ENCODE results near the gene HECW1. TPM values are rescaled to one million over a fixed set of nuclear protein-coding genes. Genes with fewer than 3 reads are reported as not detected.

Gene HECW1
- total RNA-seq, 1 experiment from 2014 or later: 0.77 TPM

GRCh38 chr7:43392638-43393330, 280.3 kb downstream of the HECW1 start:
- intact Hi-C loops (cut with micrococcal nuclease; ENCODE audit: unreplicated experiment) (no loop called here), in situ Hi-C loops (cut with HindIII; ENCODE audit: low pct_unique_long_range_greater_than_20kb, low sequenced_read_pairs) (no loop called here)
- Histone ChIP-seq H3K4me1 (ENCODE audit: control insufficient read depth, insufficient read depth, low read length) (no peaks in the 10 kb centered on the region), H3K4me3 (ENCODE audit: low read depth in 2 of 2, low read length in 2 of 2) (no peak overlapping the region), H3K9me3 (ENCODE audit: control insufficient read depth, insufficient read depth, low read depth, low read length) (no peaks in the 10 kb centered on the region), H3K27me3 (ENCODE audit: control insufficient read depth, insufficient read depth, low read length) (peaks cover 15% of the 10 kb centered on the region), H3K36me3 (ENCODE audit: control insufficient read depth, insufficient read depth, low read length) (no peaks in the 10 kb centered on the region), H3K27ac (ENCODE audit: low read length) (no peak overlapping the region)
- ChIA-PET POLR2A (no interaction called here), CTCF (interaction anchor here (0.7 kb wide), 1 partner anchor 164 kb away, joined by 3 read pairs; no protein-coding TSS in a partner anchor)
- ATAC-seq (no peak), DNase-seq (ENCODE audit: low read depth, low spot score) (no peak)
- BruUV-seq (replicated peaks): no TSS peak
- TF ChIP-seq SIN3A (IDR thresholded peaks at IDR 0.05; ENCODE audit: borderline replicate concordance, insufficient read depth, low read depth, low read length) (no peak), REST (IDR thresholded peaks at IDR 0.05; ENCODE audit: insufficient read depth in 1 of 2, low read depth in 2 of 2, low read length in 1 of 2) (no peak), TCF7L2 (IDR thresholded peaks at IDR 0.05; ENCODE audit: low read depth, low read length) (no peak), POLR2AphosphoS5 (IDR thresholded peaks at IDR 0.05; ENCODE audit: low read depth, low read length) (no peak), CTCF (IDR thresholded peaks at IDR 0.05) (no peak)

GRCh38 chr7:43394441-43395130, 282.1 kb downstream of the HECW1 start:
- DNase-seq (ENCODE audit: low read depth, low spot score) (no peak), ATAC-seq (no peak)
- Histone ChIP-seq H3K27ac (ENCODE audit: low read length) (no peak overlapping the region), H3K27me3 (ENCODE audit: control insufficient read depth, insufficient read depth, low read length) (peaks cover 15% of the 10 kb centered on the region), H3K36me3 (ENCODE audit: control insufficient read depth, insufficient read depth, low read length) (no peaks in the 10 kb centered on the region), H3K4me3 (ENCODE audit: low read depth in 2 of 2, low read length in 2 of 2) (no peak overlapping the region), H3K4me1 (ENCODE audit: control insufficient read depth, insufficient read depth, low read length) (no peaks in the 10 kb centered on the region), H3K9me3 (ENCODE audit: control insufficient read depth, insufficient read depth, low read depth, low read length) (no peaks in the 10 kb centered on the region)
- BruUV-seq (replicated peaks): no TSS peak
- no peak for TF ChIP-seq TCF7L2 (IDR thresholded peaks at IDR 0.05; ENCODE audit: low read depth, low read length)
- TF ChIP-seq SIN3A (IDR thresholded peaks at IDR 0.05; ENCODE audit: borderline replicate concordance, insufficient read depth, low read depth, low read length): no peak
- TF ChIP-seq POLR2AphosphoS5 (IDR thresholded peaks at IDR 0.05; ENCODE audit: low read depth, low read length): no peak
- no peak for TF ChIP-seq REST (IDR thresholded peaks at IDR 0.05; ENCODE audit: insufficient read depth in 1 of 2, low read depth in 2 of 2, low read length in 1 of 2)
- no peak for TF ChIP-seq CTCF (IDR thresholded peaks at IDR 0.05)
- in situ Hi-C loops (cut with HindIII; ENCODE audit: low pct_unique_long_range_greater_than_20kb, low sequenced_read_pairs): no loop called here
- CTCF ChIA-PET: no interaction called here
- intact Hi-C loops (cut with micrococcal nuclease; ENCODE audit: unreplicated experiment): no loop called here
- POLR2A ChIA-PET: no interaction called here
